HG02763 (cell line): ENCODE results near the gene CARM1.
"Not testable (repeated sequence)": the region's sequence is repeated elsewhere in the genome, so short reads cannot be mapped to it uniquely, and the experiment has no call there.

Source experiments
- ATAC-seq: cut with Tn5 transposase; IDR thresholded peaks from one replicate; pipeline ENCODE4 v1.9.1; 2021; ENCODE audit warnings: mild to moderate bottlenecking, moderate library complexity; ENCODE audit not compliant: unreplicated experiment

The CARM1 gene

DNA sequence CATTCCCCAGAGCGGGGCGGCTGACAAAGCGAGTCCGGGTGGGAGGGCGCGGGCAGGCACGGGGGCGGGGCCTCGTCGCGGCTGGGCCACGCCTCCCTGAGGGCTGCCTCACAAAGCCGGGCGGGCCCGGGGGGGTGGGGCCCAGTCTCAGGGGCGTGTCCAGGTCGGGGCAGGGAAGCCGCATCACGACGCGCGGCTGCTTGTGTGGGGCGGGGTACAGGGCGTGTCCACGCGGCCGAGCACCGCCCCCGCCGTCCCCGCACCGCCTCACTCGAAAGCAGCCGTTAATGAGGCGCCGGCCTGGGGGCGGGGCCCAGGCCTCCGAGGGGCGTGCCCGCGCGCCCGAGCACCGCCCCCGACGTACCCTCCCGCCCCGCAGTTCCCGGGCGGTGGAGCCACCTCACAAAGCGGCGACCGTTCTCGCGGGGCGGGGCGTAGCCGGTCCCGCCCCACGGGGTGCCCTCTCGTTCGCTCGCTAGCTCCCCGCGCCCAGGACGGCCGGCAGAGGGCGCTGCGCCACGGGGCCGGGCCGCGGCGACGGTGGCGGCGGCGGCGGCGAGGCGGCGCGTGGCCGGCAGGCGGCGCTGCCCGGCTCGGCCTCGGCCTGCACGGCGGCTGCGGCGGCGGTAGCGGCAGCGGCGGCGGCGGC lies at the start of gene CARM1:
CARM1 (plus strand) TSS at position 599 of the 649 bp plus-strand sequence. CDS start 150 bp downstream, outside the sequence.
- ATAC-seq: peak; percentile 79

DNA sequence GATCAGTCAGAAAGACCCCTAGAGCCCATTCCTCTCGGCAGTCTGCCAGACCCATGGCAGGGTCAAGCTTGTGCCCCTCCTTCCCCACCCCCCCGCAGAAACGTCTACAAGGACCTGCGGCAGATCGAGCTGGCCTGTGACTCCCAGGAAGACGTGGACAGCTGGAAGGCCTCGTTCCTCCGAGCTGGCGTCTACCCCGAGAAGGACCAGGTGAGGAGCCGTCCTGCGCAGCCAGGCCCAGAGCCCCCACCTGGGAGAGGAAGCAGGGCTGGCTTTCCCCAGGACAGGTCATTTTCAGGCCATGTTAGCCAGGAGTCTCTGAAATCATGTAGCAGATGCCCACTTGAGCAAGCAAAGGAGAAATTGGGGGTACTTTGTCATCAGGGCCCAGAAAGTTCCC lies 47.7 kb upstream of the CARM1 start:
- ATAC-seq: no peak

- ATAC-seq: no peak
These were observed 45.1 kb upstream of the CARM1 start for GRCh38 chr19:10826231-10826630.

- ATAC-seq: no peak
These were observed 44.5 kb upstream of the CARM1 start for GRCh38 chr19:10826846-10827245.

GRCh38 chr19:10828981-10829821 lies 42.2 kb upstream of the CARM1 start:
- ATAC-seq: no peak

- no peak for ATAC-seq
These were observed 41.4 kb upstream of the CARM1 start for GRCh38 chr19:10829967-10830366.

DNA sequence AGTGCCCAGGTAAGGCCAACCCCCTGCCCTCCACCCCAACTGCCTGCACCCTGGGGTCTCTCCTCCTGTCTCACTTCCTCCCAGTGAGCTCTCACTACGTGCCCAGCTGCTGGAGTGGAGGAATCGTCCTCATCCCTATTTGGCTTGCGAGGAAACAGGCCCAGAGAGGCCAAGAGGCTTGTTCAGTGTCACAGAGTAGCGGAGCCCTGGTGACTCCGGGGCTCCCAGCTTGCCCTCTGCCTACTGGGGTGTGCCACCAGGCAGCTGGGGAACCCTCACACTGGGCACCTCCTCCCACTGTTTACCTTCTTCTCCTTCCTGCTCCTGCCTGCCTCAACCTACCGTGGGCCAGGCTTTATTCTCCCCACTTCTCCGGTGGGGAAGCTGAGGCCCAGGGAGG lies 41.0 kb upstream of the CARM1 start:
- no peak for ATAC-seq

GRCh38 chr19:10830931-10831779 lies 40.2 kb upstream of the CARM1 start:
- no peak for ATAC-seq

DNA sequence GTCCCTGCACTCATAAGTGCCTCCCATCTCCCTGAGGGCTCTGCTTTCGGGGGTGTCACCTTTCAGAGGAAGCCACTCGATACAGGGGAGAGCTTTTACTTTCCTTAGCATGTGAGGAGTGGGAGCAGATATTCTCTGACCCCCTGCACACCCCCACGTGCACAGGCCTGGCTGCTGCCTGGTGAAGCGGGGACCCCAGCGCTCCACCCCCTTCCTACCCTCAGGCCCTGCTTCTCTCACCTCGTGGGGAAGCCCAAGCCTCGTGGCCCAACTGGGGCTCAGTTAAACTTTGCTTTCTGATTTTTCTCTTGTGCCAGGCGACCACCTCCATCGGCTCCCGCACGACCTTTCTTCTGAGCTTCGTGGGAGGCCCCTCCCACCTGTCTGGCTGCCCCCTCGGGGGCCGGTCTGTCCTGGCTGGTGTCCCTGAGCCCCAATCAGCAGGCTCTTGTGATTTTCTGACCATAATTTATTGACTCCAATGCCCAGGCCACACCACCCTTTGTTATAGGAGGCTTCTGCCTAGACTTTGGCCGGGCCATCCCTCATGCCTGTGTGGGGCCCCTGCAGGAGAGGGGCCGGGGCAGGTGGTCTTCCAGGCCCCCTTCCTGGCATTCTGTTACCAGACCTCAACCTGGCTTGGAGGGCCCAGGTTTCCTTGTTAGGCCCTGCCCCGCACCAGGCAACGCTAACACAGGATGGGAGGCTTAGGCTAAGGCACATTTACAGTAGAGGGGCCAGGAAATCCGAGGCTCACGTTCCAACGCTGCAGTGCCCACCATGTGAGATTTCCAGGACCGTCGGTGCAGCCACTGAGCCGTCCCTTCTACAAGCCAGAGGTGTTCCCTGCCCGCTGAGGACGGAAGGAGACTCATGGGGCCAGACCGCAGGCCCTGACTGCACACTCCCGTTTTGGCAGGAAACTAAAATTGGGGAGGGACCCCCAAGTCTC lies 39.1 kb upstream of the CARM1 start:
- no peak for ATAC-seq

DNA sequence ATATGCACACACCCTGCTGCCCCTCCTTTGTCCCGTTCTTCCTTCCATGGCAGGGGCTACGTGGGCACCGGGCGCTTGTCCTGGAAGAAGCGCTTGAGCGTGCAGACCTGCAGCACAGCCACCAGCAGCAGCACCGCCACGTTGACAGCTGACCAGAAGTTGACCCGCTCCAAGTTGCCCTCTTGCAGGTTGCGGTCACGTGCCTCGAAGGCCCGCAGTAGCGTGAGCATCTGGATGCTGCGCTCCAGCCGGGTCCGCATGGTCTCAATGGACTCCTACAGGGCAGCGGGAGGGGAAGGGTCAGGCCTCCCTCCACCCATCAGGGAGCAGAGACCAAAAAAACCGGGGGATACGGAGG lies 38.4 kb upstream of the CARM1 start:
- ATAC-seq: no peak

GRCh38 chr19:10835089-10835753 lies 36.1 kb upstream of the CARM1 start:
- no peak for ATAC-seq

DNA sequence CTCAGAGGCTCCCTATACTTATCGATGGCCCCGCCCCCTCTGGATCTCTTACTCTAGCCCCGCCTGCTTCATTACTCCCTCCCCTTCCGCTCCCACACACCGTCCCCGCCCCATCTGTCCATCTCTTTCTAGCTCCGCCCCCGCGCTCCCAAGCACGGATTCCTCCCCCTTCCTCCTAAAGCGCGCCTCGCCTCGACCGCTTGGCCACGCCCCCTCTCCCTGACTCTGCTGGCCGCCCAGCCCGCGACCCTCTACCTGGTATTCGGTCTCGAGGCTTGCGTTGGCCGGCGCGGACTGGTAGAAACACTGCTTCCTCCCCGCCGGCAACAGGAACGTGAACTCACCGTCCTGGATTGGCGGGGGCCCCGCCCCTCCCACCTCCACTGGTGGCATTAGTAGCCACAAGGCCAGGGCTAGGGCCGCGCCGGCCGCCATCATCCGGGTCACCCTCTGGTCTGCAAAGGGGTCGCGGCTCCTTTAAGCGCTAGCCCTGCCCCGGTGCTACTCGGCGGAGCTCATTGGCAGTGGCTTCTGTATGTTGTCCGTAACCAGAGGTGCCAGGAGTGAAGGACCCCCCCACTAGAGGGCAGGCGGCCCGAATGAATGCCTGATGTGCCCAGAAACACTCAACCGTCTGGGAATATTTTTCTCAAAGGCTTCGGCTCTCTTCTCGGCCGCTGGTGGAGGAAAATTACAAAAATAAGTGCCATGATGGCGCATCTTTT lies 35.4 kb upstream of the CARM1 start, which contains the start of gene TMED1:
TMED1 (minus strand) TSS at position 459 of the 725 bp plus-strand sequence; CDS start at position 438, 21 bp downstream.
- peak; percentile 71 for ATAC-seq

- no peak for ATAC-seq
These were observed 34.6 kb upstream of the CARM1 start for GRCh38 chr19:10836479-10837330.

DNA sequence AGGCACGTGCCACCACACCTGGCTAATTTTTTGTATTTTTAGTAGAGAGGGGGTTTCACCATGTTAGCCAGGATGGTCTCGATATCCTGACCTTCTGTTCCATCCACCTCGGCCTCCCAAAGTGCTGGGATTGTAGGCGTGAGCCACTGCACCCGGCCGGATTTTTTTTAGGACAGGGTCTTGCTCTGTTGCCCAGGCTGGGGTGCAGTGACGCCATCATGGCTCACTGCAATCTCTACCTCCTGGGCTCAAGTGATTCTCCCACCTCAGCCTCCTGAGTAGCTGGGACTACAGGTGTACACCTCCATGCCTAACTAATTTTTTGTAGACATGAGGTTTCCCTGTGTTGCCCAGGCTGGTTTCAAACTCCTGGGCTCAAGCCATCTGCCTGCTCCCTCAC lies 33.7 kb upstream of the CARM1 start:
- ATAC-seq: not testable (repeated sequence)

- no peak for ATAC-seq
These were observed 33.0 kb upstream of the CARM1 start for GRCh38 chr19:10838377-10838776.

DNA sequence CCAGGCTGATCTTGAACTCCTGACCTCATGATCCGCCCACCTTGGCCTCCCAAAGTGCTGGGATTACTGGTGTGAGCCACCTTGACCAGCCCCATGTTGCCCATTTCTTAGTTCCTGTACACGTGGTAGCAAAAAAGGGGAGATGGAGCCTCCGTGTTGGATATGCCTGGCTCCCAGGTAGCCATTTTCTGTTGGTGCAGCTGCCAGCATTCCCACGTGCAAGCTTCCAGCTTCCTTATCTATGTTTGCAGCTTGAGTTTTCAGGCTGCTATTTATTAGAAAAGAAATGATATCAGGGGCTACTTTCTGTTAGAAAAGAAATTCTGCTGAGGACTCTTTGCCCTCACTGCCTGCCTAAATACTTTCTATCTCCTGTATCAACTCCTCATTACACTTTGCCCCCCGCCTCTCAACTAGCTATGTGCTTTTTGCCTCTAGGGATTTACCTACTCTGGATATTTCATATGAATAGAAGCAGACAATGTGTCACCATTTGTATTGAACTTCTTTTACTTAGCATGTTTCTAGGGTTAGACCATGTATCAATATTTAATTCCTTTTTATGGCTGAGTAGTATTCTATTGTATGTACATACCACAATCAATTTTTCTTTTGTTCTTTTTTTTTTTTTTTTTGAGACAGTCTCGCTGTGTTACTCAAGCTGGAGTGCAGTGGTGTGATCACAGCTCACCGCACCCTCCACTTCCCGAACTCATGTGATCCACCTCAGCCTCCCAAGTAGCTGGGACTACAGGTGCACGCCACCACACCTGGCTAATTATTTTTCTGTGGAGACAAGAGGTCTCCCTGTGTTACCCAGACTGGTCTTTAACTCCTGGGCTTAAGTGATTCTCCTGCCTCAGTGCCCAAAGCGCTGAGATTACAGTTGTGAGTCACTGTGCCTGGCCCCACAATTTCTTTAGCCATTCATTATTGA lies 32.0 kb upstream of the CARM1 start:
- no peak for ATAC-seq

DNA sequence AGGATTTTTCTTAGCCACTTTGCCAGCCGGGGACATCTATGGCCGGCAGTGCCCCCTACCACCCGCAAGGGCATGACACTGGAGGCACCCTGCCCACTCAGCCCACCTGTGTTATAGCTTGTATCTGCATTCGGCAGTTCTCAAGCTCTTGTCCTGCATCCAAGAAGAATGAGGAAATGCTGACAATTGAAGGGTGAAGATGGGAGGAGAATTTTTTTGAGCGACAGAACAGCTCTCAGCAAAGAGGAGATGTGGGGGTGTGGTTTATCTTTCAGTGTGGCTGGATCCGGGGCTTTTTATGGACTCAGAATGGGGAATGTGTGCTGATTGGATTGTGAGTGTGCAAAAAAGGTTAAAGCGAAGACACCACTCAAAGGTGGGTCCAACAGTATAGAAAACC lies 28.6 kb upstream of the CARM1 start:
- ATAC-seq: no peak
